Fibroblast of the aortic adventitia (primary cell): Measurements from ENCODE around the gene LMCD1. TPM values are rescaled to one million over a fixed set of nuclear protein-coding genes. Genes with fewer than 3 reads are reported as not detected.

ENCODE experiments used
- DNase-seq: peaks from one replicate; pipeline ENCODE4 v3.0.0-alpha.2; 2010; ENCODE audit warnings: low read depth
- H3K4me3 ChIP-seq: 2 replicates; pipeline ENCODE4 v1.5.1; 2011; ENCODE audit warnings: low read depth, mild to moderate bottlenecking, control low read depth, low read length, moderate library complexity
- total RNA-seq: library from RNA; depleted of rRNA; stranded (reverse); fragments of >200 nt; gene quantifications from 2 replicates; pipeline ENCODE4 v1.2.3, GENCODE V29; 2012; ENCODE audit warnings: low replicate concordance
- TF ChIP-seq, protein P1 (sequence below): IDR thresholded peaks from 2 replicates; pipeline ENCODE4 v1.5.1; 2011; ENCODE audit warnings: mild to moderate bottlenecking, low read length, control low read depth, inconsistent platforms; ENCODE audit not compliant: insufficient read depth

Gene LMCD1
- total RNA-seq, 1 donor: 22.4 TPM

GRCh38 chr3:8554696-8555095 lies 53.1 kb downstream of the LMCD1 start:
- DNase-seq: no peak
- H3K4me3 ChIP-seq: no peak overlapping the region

GRCh38 chr3:8555113-8555661 lies 53.6 kb downstream of the LMCD1 start:
- TF ChIP-seq, protein P1, sequence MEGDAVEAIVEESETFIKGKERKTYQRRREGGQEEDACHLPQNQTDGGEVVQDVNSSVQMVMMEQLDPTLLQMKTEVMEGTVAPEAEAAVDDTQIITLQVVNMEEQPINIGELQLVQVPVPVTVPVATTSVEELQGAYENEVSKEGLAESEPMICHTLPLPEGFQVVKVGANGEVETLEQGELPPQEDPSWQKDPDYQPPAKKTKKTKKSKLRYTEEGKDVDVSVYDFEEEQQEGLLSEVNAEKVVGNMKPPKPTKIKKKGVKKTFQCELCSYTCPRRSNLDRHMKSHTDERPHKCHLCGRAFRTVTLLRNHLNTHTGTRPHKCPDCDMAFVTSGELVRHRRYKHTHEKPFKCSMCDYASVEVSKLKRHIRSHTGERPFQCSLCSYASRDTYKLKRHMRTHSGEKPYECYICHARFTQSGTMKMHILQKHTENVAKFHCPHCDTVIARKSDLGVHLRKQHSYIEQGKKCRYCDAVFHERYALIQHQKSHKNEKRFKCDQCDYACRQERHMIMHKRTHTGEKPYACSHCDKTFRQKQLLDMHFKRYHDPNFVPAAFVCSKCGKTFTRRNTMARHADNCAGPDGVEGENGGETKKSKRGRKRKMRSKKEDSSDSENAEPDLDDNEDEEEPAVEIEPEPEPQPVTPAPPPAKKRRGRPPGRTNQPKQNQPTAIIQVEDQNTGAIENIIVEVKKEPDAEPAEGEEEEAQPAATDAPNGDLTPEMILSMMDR: no peak
- peak; percentile 88 for DNase-seq
- H3K4me3 ChIP-seq: no peak overlapping the region

More at GRCh38 chr3:8554696-8555095, 53.1 kb downstream of the LMCD1 start:
- TF ChIP-seq, protein P1: no peak

DNA sequence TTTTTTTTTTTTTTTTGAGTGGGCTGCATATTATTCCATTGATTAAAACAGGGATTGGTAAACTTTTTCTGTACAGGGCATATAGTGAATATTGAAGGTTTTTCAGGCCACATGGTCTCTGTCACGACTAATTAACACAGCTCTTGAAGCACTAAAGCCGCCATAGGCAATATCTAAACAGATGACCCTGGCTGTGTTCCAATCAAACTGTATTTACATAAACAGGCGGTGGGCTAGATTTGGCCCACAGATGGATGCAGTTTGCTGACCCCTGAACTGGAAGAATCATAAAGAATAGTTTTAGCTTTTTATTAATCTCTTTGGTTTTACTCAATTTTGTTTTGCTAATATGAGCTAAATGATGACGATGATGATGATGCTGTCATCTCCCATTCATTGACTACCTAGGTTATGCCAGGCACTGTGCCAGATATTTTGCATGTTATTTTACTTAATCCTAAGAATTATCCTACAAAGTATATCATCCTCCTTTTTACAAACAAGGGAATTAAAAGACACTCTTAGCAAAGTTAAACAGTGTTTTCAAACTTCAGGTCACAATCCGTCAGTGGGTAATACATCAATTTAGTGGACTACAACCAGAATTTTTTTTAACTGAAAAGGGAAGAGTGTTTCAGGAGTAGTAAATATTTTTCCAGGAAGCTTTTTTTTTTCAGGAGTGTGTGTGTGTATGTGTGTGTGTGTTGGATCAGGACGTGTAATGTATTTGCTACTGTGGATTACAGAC lies 54.3 kb downstream of the LMCD1 start:
- TF ChIP-seq, protein P1: no peak
- DNase-seq: no peak
- H3K4me3 ChIP-seq: no peak overlapping the region

DNA sequence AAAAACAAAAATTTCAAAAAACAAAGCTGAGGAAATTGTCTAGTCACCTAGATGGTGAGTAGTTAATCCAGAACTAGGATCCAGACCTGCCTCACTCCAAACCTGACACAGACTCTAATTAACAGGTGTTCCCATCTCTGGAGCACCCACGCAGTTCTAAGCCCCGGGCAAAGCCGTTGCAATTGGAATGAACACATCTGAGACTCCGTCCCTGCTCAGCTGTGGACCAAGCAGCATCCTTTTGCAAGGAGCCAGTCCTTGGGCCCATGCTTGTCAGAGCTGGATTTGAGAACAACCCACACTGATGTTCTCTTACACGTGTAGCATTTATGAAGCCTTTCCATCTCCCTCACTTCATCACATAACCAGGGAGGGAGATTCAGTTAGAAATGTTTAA lies 54.8 kb downstream of the LMCD1 start:
- TF ChIP-seq, protein P1: no peak
- DNase-seq: no peak

DNA sequence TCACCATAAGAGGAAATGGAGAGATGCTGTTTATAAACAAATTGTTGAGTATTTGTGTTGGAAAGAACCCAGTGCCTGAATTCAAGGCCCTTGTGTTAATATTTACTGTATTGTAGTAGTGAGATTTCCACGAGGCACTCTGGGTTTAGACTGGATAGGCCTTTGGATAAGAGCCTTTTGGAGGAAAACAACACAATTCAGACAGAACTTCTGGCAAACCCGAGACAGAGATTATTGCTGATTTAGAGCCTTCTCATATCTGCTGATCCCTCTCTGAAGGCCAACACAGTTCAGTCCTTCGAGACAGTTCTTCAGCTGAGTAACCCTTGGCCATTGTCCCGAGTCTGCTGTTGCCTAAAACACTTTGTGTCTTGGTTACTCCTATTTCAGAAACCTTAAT lies 55.7 kb downstream of the LMCD1 start:
- no peak overlapping the region for H3K4me3 ChIP-seq
- TF ChIP-seq, protein P1: no peak
- peak; percentile 77 for DNase-seq

More for the DNA sequence above, 54.8 kb downstream of the LMCD1 start:
- H3K4me3 ChIP-seq: no peak overlapping the region

DNA sequence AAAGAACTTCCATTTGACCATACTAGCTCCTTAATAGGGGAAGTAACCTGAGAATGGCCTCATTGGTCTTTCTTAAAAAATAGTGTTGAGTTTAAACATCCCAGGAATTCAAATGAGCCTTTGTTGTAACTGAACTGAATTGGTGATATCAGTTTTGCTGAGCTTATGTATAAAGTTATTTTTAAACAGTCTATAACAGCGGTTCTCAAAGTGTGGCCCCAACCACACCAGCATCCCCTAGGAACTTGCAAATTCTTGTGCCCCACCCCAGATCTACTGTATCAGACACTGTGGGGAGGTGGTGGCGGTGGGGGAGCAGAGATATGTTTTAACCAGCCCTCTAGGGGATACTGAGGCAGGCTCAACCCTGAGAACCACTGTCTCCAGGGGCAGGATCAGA lies 57.0 kb downstream of the LMCD1 start:
- TF ChIP-seq, protein P1: no peak
- DNase-seq: no peak
- H3K4me3 ChIP-seq: no peak overlapping the region

DNA sequence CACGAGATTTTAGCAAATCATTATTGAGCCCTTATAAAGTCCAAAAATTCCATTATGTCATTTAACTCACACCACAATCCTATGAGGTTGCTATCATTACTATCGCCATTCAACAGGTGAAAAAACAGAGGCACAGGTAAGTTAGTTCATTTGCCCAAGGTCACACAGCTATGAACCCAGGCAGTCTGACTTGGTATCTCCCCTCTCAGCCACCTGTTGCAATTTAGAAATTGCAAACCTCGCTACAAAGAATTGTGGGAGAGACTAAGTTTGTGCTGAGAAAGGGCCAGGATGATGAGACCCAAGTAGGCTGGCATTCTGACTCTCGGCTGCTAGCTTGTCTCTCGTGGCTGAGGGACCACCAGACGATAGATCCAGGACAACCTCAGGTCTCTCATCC lies 57.7 kb downstream of the LMCD1 start:
- no peak for DNase-seq
- H3K4me3 ChIP-seq: no peak overlapping the region
- TF ChIP-seq, protein P1: no peak
